Mesodermal cell (in vitro differentiated cells): ENCODE results near the gene KCNJ6.

Source experiments
- H3K27ac ChIP-seq: 2 replicates; pipeline ENCODE4 v1.7.0; 2013; ENCODE audit warnings: mild to moderate bottlenecking, low read depth, low read length, moderate library complexity; ENCODE audit not compliant: severe bottlenecking
- H3K36me3 ChIP-seq: 2 replicates; pipeline ENCODE4 v1.7.1; 2013; ENCODE audit warnings: mild to moderate bottlenecking, low read length, moderate library complexity; ENCODE audit not compliant: control insufficient read depth, insufficient read depth
- H3K4me1 ChIP-seq: one replicate; pipeline ENCODE4 v1.7.1; 2013; ENCODE audit warnings: mild to moderate bottlenecking, low read length; ENCODE audit not compliant: insufficient read depth, control insufficient read depth, poor library complexity, severe bottlenecking
- H3K4me3 ChIP-seq: 2 replicates; pipeline ENCODE4 v1.7.0; 2013; ENCODE audit warnings: low read length, control low read depth, mild to moderate bottlenecking; ENCODE audit not compliant: insufficient read depth, poor library complexity, severe bottlenecking; ENCODE audit errors: extremely low read depth
- H3K9me3 ChIP-seq: 2 replicates; pipeline ENCODE4 v1.7.1; 2013; ENCODE audit warnings: mild to moderate bottlenecking, low read length, moderate library complexity; ENCODE audit not compliant: control insufficient read depth
- WGBS, 2 experiments: methylation state at CpG; one replicate each; pipeline ENCODE4 v1.1.5; 2013; ENCODE audit warnings: missing lambda C conversion rate in 2 of 2; ENCODE audit not compliant: insufficient coverage in 2 of 2; 5-methylcytosine and 5-hydroxymethylcytosine counted together

KCNJ6 gene

DNA sequence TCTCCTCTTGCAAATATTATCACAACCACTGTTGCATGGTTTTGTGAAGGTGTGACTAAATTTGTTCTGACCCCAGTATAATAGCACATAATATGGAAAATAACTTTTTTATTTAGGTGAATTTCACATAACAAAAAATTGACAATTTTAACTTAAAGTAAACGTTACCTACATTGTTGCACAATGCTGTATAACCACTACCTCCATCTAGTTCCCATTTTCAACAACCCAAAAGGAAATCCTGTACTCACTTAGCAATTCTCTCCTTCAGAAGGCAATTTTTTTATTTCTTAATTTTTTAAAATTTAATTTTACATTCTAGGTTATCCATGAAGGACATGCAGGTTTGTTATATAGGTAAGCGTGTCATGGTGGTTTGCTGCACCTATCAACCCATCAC, 95.2 kb downstream of the KCNJ6 start:
- 63 to 100% methylated on average over 1 of the region's 2 CpGs for WGBS, 2 experiments
- H3K27ac ChIP-seq, result no peak overlapping the region
- H3K4me3 ChIP-seq, result no peak overlapping the region
- H3K36me3 ChIP-seq, result no peaks in the 10 kb centered on the region
- H3K4me1 ChIP-seq, result no peaks in the 10 kb centered on the region
- no peaks in the 10 kb centered on the region for H3K9me3 ChIP-seq

- H3K36me3 ChIP-seq, result no peaks in the 10 kb centered on the region
- H3K27ac ChIP-seq, result no peak overlapping the region
- no peak overlapping the region for H3K4me3 ChIP-seq
- H3K9me3 ChIP-seq, result no peaks in the 10 kb centered on the region
- H3K4me1 ChIP-seq, result no peaks in the 10 kb centered on the region
Observed at GRCh38 chr21:37819372-37819771, 96.9 kb downstream of the KCNJ6 start.

- Histone ChIP-seq H3K9me3 (peaks cover 4% of the 10 kb centered on the region), H3K27ac (no peak overlapping the region), H3K4me3 (no peak overlapping the region), H3K4me1 (no peaks in the 10 kb centered on the region), H3K36me3 (no peaks in the 10 kb centered on the region)
Observed at GRCh38 chr21:37817242-37817641, 99.0 kb downstream of the KCNJ6 start.

DNA sequence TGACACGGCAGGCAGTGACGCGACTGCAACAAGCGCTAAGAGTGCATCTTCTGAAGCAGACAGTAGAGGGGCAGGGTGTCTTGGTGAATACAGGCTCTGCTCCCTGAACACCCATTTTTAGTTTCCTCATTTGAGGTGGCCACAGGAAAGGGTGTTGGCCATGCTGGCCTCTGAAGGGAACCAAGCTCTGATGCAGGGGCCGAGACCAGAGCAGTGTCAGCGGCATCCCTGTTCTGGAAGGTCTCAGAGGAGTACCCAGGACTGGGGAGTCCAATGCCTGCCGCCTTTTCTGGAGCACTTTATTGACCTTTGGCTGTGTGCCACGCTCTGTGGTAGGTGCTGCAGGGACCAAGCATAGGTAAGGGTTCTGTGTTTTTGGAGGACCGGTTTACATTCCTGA, 100.4 kb downstream of the KCNJ6 start:
- Histone ChIP-seq H3K4me3 (no peak overlapping the region), H3K27ac (no peak overlapping the region), H3K36me3 (no peaks in the 10 kb centered on the region), H3K4me1 (no peaks in the 10 kb centered on the region), H3K9me3 (peaks cover 4% of the 10 kb centered on the region)
- 91 to 94% methylated on average over 7 to 8 of the region's 9 CpGs for WGBS, 2 experiments

DNA sequence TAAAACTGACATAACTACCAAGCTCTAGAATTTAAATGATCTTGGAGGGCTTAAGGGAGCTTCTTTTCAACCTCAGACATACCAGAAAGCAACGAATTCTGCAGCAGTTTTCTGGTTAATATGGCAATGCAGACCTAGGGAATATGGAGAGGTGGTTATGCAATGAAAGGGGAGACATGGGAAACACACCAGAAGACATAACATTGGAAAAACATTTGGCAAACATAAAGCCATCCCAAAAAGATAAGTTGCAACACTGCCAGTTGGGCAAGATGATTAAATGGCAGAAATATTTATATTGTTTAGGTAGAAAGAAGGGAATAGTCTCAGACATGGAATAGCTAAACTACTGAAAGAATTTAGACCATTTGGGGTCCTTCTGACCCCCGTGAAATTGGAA, 104.5 kb downstream of the KCNJ6 start:
- H3K36me3 ChIP-seq, result no peaks in the 10 kb centered on the region
- WGBS, 2 experiments, result 38% methylated on average over 1 of the region's 2 CpGs; no CpG with 5 or more reads in 1 of the 2 experiments
- no peaks in the 10 kb centered on the region for H3K4me1 ChIP-seq
- H3K4me3 ChIP-seq, result no peak overlapping the region
- no peak overlapping the region for H3K27ac ChIP-seq
- peaks cover 4% of the 10 kb centered on the region for H3K9me3 ChIP-seq

DNA sequence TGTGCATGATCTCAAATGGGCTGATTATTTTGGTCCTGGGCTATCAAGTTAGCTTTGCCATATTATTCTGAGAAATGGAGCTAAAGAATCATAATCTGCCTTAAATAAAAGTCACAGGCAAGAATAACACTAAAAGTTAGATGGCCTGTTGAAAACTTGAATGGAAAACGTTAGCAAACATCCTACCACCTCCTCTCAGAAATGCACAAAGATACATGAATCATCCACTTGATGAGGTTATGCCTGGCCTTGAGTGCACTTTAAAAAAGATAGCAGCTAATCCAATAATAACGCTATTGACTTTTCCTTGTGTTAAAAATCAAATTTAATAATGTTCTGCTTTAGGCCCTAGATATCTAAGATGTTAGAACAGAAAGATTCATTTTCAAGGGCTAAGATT, 108.0 kb downstream of the KCNJ6 start:
- Histone ChIP-seq H3K4me1 (no peaks in the 10 kb centered on the region), H3K9me3 (peaks cover 18% of the 10 kb centered on the region), H3K27ac (no peak overlapping the region), H3K36me3 (no peaks in the 10 kb centered on the region), H3K4me3 (no peak overlapping the region)
- 63% methylated on average over 1 of the region's 2 CpGs; no CpG with 5 or more reads in 1 of the 2 experiments for WGBS, 2 experiments

GRCh38 chr21:37805266-37805665, 111.0 kb downstream of the KCNJ6 start:
- H3K4me1 ChIP-seq, result no peaks in the 10 kb centered on the region
- H3K4me3 ChIP-seq, result no peak overlapping the region
- H3K36me3 ChIP-seq, result no peaks in the 10 kb centered on the region
- H3K27ac ChIP-seq, result no peak overlapping the region
- WGBS, 2 experiments, result 62 to 100% methylated on average over 2 of the region's 2 CpGs
- peaks cover 13% of the 10 kb centered on the region for H3K9me3 ChIP-seq

DNA sequence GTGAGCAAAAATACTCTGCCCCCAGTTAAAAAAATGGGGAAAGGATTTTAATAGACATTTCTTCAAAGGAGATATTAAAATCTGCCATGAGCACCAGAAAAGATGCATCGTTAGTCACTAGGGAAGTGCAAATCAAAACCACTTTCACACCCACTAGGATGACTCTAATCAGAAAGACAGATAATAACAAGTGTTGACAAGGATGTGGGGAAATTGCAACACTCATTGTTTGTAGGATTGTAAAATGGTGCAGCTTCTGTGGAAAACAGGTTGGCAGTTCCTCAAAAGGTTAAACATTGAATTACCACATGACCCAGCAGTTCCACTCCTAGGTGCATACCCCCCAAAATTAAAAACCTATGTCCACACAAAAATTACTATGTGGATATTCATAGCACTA, 112.3 kb downstream of the KCNJ6 start:
- Histone ChIP-seq H3K36me3 (no peaks in the 10 kb centered on the region), H3K4me3 (no peak overlapping the region), H3K9me3 (peaks cover 13% of the 10 kb centered on the region), H3K27ac (no peak overlapping the region), H3K4me1 (peaks cover 6% of the 10 kb centered on the region)
- no CpG with 5 or more reads among the region's 1 CpG for WGBS, 2 experiments

DNA sequence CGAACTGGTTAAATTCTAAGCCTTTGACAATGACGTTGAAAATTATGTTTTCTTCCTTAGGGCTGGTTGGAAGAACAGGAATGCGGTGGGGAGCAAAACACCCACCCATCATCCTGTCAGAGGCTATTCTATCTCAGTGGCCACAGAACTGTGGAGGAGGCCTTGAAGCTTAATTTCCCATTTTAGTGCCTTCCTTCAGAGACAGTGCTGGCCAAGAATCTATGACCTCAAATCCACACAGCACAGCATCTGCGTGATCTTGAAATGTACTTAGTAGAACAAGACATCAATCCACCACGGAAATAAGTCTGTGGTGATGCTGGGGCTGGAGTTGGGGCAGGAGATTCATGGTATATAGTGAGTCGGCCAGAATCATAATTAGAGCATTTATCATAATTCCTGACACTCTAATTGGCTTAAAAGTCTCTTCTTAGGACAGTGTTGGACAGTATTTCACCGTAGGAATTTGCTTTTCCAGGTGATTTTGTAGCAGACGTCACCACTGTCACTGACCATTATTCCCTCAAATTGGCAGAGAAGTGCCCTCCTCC, 113.1 kb downstream of the KCNJ6 start:
- H3K4me3 ChIP-seq, result no peak overlapping the region
- no peaks in the 10 kb centered on the region for H3K36me3 ChIP-seq
- peaks cover 13% of the 10 kb centered on the region for H3K9me3 ChIP-seq
- 96 to 100% methylated on average over 2 to 4 of the region's 8 CpGs for WGBS, 2 experiments
- no peak overlapping the region for H3K27ac ChIP-seq
- H3K4me1 ChIP-seq, result peaks cover 6% of the 10 kb centered on the region

DNA sequence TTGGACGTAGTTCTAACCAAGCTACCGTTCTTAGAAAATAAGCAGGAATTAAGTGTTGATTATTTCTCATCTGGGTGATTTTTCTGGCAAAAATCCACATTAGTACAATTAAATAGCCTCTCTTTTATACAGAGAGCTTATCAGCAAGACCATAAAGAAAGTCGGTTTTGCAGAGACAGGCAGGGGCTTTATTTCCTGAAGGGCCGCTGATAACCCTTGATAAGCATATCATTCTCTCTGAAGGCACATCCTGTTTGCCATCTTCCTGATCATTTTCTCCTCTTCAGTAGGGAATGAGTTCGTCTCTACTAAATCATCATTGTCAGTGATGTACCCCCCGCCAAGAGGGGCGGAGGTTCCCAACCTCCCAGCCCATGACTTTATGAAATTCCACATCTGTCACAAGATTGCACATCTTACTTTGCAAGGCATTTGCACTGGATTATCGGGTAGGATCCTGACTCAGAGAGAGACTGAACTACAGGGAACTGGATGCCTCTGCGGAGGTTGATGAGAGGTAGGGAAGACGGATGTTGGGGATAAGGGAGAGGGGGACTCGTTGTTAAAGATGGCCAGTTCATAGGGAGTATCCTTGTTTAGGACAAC, 115.7 kb downstream of the KCNJ6 start:
- 81 to 83% methylated on average over 7 of the region's 11 CpGs for WGBS, 2 experiments
- H3K36me3 ChIP-seq, result no peaks in the 10 kb centered on the region
- no peak overlapping the region for H3K27ac ChIP-seq
- H3K9me3 ChIP-seq, result peaks cover 11% of the 10 kb centered on the region
- peaks cover 6% of the 10 kb centered on the region for H3K4me1 ChIP-seq
- H3K4me3 ChIP-seq, result no peak overlapping the region

- H3K4me3 ChIP-seq, result no peak overlapping the region
- no peaks in the 10 kb centered on the region for H3K36me3 ChIP-seq
- 75 to 83% methylated on average over 1 of the region's 2 CpGs for WGBS, 2 experiments
- no peak overlapping the region for H3K27ac ChIP-seq
- H3K4me1 ChIP-seq, result peaks cover 6% of the 10 kb centered on the region
- H3K9me3 ChIP-seq, result peaks cover 8% of the 10 kb centered on the region
Observed at GRCh38 chr21:37800057-37800455, 116.2 kb downstream of the KCNJ6 start.
